Muscle layer of duodenum (tissue), 2 donors: ENCODE results near the gene PCED1B.

Experiments
- H3K27ac ChIP-seq: one replicate; pipeline ENCODE4 v1.7.0; 2013; ENCODE audit warnings: mild to moderate bottlenecking, low read length
- H3K27me3 ChIP-seq: one replicate; pipeline ENCODE4 v1.7.0; 2013; ENCODE audit warnings: low read depth, mild to moderate bottlenecking, control low read depth, low read length
- H3K36me3 ChIP-seq, 2 donors: one replicate each; pipeline ENCODE4 v1.7.0; 2013; ENCODE audit warnings: low read length in 2 of 2, control low read depth in 1 of 2, mild to moderate bottlenecking in 1 of 2; ENCODE audit not compliant: insufficient read depth in 2 of 2, control insufficient read depth in 1 of 2
- H3K4me1 ChIP-seq, 2 donors: one replicate each; pipeline ENCODE4 v1.7.0; 2013; ENCODE audit warnings: low read length in 2 of 2, mild to moderate bottlenecking in 2 of 2, control low read depth in 1 of 2, moderate library complexity in 1 of 2; ENCODE audit not compliant: insufficient read depth in 2 of 2, control insufficient read depth in 1 of 2
- H3K4me3 ChIP-seq, 2 donors: one replicate each; pipeline ENCODE4 v1.7.0; 2013; ENCODE audit warnings: low read length in 2 of 2, low read depth in 1 of 2, mild to moderate bottlenecking in 1 of 2
- H3K9me3 ChIP-seq, 2 donors: one replicate each; pipeline ENCODE4 v1.7.0; 2013; ENCODE audit warnings: low read length in 2 of 2, control low read depth in 1 of 2, mild to moderate bottlenecking in 1 of 2; ENCODE audit not compliant: control insufficient read depth in 1 of 2
- donor health status: healthy.

Gene PCED1B

GRCh38 chr12:47079468-47079980 is at the start of gene PCED1B, which contains the start of gene AMIGO2:
Gene PCED1B, plus strand, starts transcription at chr12:47079621. Its CDS starts 155,443 bp downstream, at chr12:47235064.
Gene AMIGO2, minus strand, starts transcription at chr12:47079959. Its CDS starts 957 bp downstream, at chr12:47079002.
- Histone ChIP-seq H3K4me1 (peaks cover 0 to 5% of the 10 kb centered on the region in 2 donors), H3K4me3 (peak within 1 kb of the TSS; percentile 87 to 91), H3K9me3 (no peaks in the 10 kb centered on the region), H3K36me3 (no peaks in the 10 kb centered on the region), H3K27ac (peak within 1 kb of the TSS; percentile 93), H3K27me3 (no peaks in the 10 kb centered on the region)

GRCh38 chr12:47029903-47030302 is 49.5 kb upstream of the PCED1B start:
- Histone ChIP-seq H3K4me1 (peaks cover 0 to 8% of the 10 kb centered on the region in 2 donors), H3K4me3 (no peak overlapping the region), H3K27ac (no peak overlapping the region), H3K36me3 (no peaks in the 10 kb centered on the region), H3K27me3 (no peaks in the 10 kb centered on the region), H3K9me3 (no peaks in the 10 kb centered on the region)

GRCh38 chr12:47032644-47033043 is 46.8 kb upstream of the PCED1B start:
- Histone ChIP-seq H3K4me3 (no peak overlapping the region), H3K9me3 (no peaks in the 10 kb centered on the region), H3K27me3 (no peaks in the 10 kb centered on the region), H3K36me3 (no peaks in the 10 kb centered on the region), H3K4me1 (peaks cover 0 to 8% of the 10 kb centered on the region in 2 donors), H3K27ac (no peak overlapping the region)

GRCh38 chr12:47033081-47033480 is 46.3 kb upstream of the PCED1B start:
- Histone ChIP-seq H3K4me1 (peaks cover 0 to 8% of the 10 kb centered on the region in 2 donors), H3K27ac (no peak overlapping the region), H3K36me3 (no peaks in the 10 kb centered on the region), H3K4me3 (no peak overlapping the region), H3K9me3 (no peaks in the 10 kb centered on the region), H3K27me3 (no peaks in the 10 kb centered on the region)

- Histone ChIP-seq H3K27me3 (no peaks in the 10 kb centered on the region), H3K9me3 (no peaks in the 10 kb centered on the region), H3K36me3 (no peaks in the 10 kb centered on the region), H3K27ac (no peak overlapping the region), H3K4me3 (no peak overlapping the region), H3K4me1 (peaks cover 0 to 8% of the 10 kb centered on the region in 2 donors)
Observed at GRCh38 chr12:47033789-47034555, 45.4 kb upstream of the PCED1B start.

- Histone ChIP-seq H3K27ac (no peak overlapping the region), H3K9me3 (no peaks in the 10 kb centered on the region), H3K36me3 (no peaks in the 10 kb centered on the region), H3K27me3 (no peaks in the 10 kb centered on the region), H3K4me1 (peaks cover 0 to 8% of the 10 kb centered on the region in 2 donors), H3K4me3 (no peak overlapping the region)
Observed at GRCh38 chr12:47034661-47035060, 44.8 kb upstream of the PCED1B start.

- Histone ChIP-seq H3K4me1 (peaks cover 0 to 8% of the 10 kb centered on the region in 2 donors), H3K36me3 (no peaks in the 10 kb centered on the region), H3K4me3 (no peak overlapping the region), H3K27ac (no peak overlapping the region), H3K27me3 (no peaks in the 10 kb centered on the region), H3K9me3 (no peaks in the 10 kb centered on the region)
Observed at GRCh38 chr12:47035484-47035883, 43.9 kb upstream of the PCED1B start.

GRCh38 chr12:47038270-47038748 is 41.1 kb upstream of the PCED1B start:
- Histone ChIP-seq H3K9me3 (no peaks in the 10 kb centered on the region), H3K4me3 (no peak overlapping the region), H3K4me1 (peaks cover 0 to under 1% of the 10 kb centered on the region in 2 donors), H3K36me3 (no peaks in the 10 kb centered on the region), H3K27ac (no peak overlapping the region), H3K27me3 (no peaks in the 10 kb centered on the region)

- Histone ChIP-seq H3K27me3 (no peaks in the 10 kb centered on the region), H3K9me3 (no peaks in the 10 kb centered on the region), H3K4me1 (no peaks in the 10 kb centered on the region), H3K27ac (no peak overlapping the region), H3K4me3 (no peak overlapping the region), H3K36me3 (no peaks in the 10 kb centered on the region)
Observed at GRCh38 chr12:47039079-47039478, 40.3 kb upstream of the PCED1B start.

GRCh38 chr12:47039756-47040155 is 39.7 kb upstream of the PCED1B start:
- H3K9me3 ChIP-seq: no peaks in the 10 kb centered on the region
- no peak overlapping the region for H3K27ac ChIP-seq
- no peak overlapping the region for H3K4me3 ChIP-seq
- H3K4me1 ChIP-seq: no peaks in the 10 kb centered on the region
- no peaks in the 10 kb centered on the region for H3K27me3 ChIP-seq
- no peaks in the 10 kb centered on the region for H3K36me3 ChIP-seq

GRCh38 chr12:47041327-47041726 is 38.1 kb upstream of the PCED1B start:
- H3K27me3 ChIP-seq: no peaks in the 10 kb centered on the region

More at GRCh38 chr12:47041327-47041726, 38.1 kb upstream of the PCED1B start:
- Histone ChIP-seq H3K4me3 (no peak overlapping the region), H3K36me3 (no peaks in the 10 kb centered on the region), H3K9me3 (no peaks in the 10 kb centered on the region), H3K4me1 (no peaks in the 10 kb centered on the region), H3K27ac (no peak overlapping the region)
